GOT3 (cell line): Measurements from ENCODE around the gene ARHGEF4.
A peak's percentile ranks its signal among the peaks of the same experiment; 100 is the strongest.

ENCODE experiments used
- DNase-seq: peaks from one replicate; lab custom pipeline; 2025; ENCODE audit warnings: mixed read lengths; lab: John Stamatoyannopoulos, UW

Gene ARHGEF4

GRCh38 chr2:131014141-131014540, 177.4 kb downstream of the ARHGEF4 start:
- DNase-seq, result no peak

GRCh38 chr2:131015764-131016163, 179.1 kb downstream of the ARHGEF4 start:
- DNase-seq, result no peak

GRCh38 chr2:131016826-131017741, 180.4 kb downstream of the ARHGEF4 start:
- no peak for DNase-seq

GRCh38 chr2:131022731-131023130, 186.0 kb downstream of the ARHGEF4 start:
- no peak for DNase-seq

GRCh38 chr2:131023758-131024157, 187.0 kb downstream of the ARHGEF4 start:
- DNase-seq, result no peak

GRCh38 chr2:131026919-131027318, 190.2 kb downstream of the ARHGEF4 start:
- no peak for DNase-seq

GRCh38 chr2:131027566-131028528, 191.1 kb downstream of the ARHGEF4 start:
- DNase-seq, result no peak

GRCh38 chr2:131029812-131030211, 193.1 kb downstream of the ARHGEF4 start:
- DNase-seq, result no peak

GRCh38 chr2:131030478-131030971, 193.8 kb downstream of the ARHGEF4 start:
- DNase-seq, result no peak

GRCh38 chr2:131031431-131031841, 194.7 kb downstream of the ARHGEF4 start:
- no peak for DNase-seq

GRCh38 chr2:131031875-131032274, 195.2 kb downstream of the ARHGEF4 start:
- no peak for DNase-seq

GRCh38 chr2:131032393-131032836, 195.7 kb downstream of the ARHGEF4 start:
- no peak for DNase-seq

- DNase-seq, result no peak
Observed at GRCh38 chr2:131033786-131034121, 197.0 kb downstream of the ARHGEF4 start.

- DNase-seq, result no peak
Observed at GRCh38 chr2:131034122-131035051, 197.7 kb downstream of the ARHGEF4 start.

- DNase-seq, result peak; percentile 5
Observed at GRCh38 chr2:131035112-131035825, 198.6 kb downstream of the ARHGEF4 start.

GRCh38 chr2:131035826-131036231, 199.1 kb downstream of the ARHGEF4 start:
- no peak for DNase-seq

GRCh38 chr2:131036269-131036668, 199.6 kb downstream of the ARHGEF4 start:
- DNase-seq, result no peak

GRCh38 chr2:131036696-131037397, 200.1 kb downstream of the ARHGEF4 start:
- no peak for DNase-seq

GRCh38 chr2:131037398-131038257, 200.9 kb downstream of the ARHGEF4 start:
- DNase-seq, result no peak
